ENCODE data around the gene METRN.

Gene METRN

DNA sequence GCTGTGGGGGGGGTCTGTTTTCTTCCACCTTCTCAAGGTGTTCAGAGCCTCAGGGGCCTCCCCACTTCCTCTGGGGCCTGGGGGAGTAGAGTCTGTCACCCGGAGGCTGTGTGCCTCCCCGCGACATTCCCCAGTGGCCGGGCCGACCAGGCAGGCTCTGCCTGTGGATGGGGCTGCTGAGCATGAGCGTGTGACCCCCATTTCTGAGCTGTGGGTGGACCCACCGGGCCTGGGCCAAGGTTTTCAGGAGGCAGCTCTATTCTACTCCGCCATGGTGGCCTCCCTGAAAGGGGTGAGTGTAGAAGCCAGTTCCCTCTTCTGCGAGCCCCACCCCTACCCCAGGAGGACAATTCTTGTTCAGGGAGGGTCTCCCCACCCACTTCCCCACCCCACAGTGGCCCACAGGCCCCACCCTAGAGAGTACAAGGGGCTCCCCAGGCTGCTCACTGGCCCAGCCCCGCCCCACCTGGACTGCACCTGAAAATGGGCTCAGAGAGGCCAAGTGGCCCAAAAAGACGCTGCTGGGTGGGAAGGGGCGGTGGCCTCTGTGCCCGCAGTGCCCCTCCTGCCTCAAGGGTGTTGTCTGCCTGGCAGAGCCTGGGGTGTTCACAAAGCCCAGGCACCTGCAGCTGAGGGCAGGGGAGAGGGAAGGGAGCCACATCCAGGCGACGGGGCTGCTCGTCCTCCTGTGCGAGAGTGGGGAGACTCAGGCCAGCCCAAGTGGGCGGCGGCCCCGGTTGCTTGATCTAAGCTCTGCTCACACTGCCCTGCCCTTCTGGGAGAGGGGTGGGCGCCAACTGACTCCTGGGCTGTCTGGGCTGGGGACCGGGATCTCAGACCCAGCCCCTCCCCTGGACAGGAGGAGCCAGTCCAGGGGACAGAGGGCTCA lies 47.0 kb downstream of the METRN start:
- no peak for DNase-seq

DNA sequence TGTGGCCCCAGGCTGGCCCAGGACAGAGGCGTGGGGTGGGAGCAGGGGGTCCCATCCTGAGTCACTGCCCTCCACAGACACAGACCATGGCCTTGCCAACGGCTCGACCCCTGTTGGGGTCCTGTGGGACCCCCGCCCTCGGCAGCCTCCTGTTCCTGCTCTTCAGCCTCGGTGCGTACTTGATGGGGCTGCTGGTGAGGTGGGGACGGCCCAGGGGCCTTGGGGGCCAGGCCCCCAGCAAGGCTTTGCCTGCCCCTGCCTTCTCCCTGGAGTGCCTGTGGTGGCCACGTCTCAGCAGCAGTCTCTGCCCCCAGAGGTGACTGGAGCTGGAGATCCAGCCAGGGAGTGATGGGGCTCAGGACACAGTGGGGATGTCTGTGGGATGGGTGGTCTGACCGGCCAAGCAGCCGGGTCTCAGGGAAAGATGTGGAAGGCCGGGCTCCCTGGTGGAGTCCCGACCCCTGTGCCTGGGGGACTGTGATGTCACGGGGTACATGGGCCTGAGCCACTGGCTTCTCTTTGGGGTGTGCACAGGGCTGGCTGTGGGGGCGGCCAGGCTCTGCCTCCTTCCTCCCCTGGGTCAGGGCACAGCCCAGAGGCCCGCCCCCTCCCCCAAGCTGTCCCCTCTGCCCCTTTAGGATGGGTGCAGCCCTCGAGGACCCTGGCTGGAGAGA lies 47.8 kb downstream of the METRN start:
- no peak for DNase-seq

DNA sequence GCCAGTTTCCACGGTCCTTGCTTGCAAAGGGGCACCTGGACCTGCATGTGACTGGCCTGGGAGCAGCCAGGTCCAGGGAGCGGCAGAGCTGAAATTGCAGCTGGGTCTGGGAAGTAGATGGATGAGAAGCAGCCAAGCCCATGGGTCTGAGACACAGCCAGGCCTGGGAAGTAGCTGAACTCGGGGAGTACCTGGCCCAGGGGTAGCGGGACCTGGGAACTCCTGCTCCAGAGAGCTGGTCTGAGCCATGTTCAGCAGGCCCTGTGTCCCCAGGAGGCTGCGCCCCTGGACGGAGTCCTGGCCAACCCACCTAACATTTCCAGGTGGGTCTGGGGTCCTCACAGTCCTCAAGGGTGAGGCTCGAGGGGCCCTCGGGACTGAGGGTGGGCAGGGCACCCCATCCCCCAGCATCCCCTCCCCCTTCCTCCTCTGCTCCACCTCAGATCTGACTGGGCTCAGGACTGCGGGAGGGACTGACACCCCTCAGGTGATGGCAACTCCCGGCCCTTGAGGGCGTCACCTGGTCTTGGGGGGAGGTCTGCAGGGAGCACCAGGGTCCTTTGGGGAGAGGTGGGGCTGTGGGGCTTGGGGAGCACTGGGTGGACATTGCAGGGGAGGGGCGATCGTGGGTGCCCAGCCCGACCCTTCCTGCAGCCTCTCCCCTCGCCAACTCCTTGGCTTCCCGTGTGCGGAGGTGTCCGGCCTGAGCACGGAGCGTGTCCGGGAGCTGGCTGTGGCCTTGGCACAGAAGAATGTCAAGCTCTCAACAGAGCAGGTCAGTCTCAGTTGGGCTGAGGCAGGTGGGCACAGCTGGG lies 48.7 kb downstream of the METRN start:
- no peak for DNase-seq

DNA sequence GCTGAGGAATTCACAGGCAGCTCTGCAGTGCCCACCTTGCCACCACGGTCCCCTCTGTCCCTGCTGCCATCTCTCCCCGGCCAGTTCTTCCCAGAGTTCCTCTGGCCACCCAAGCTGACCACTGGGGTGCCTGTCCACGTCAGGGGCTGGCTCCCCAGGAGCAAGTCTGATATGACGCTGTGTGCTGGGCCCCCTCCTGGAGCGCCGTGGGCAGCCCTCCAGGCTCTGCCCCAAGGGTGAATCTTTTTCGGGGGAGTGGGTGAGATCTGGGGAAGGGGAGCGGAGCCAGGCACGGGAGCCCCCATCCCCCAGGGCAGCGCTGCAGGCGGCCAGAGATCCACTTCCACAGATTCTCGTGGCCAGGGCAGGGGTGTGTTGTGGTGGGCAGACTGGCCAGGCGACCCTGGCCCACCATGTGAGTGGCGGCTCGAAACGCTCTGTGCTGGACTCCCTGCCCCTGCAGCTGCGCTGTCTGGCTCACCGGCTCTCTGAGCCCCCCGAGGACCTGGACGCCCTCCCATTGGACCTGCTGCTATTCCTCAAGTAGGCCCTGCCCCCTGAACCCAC lies 49.3 kb downstream of the METRN start:
- DNase-seq, result no peak

DNA sequence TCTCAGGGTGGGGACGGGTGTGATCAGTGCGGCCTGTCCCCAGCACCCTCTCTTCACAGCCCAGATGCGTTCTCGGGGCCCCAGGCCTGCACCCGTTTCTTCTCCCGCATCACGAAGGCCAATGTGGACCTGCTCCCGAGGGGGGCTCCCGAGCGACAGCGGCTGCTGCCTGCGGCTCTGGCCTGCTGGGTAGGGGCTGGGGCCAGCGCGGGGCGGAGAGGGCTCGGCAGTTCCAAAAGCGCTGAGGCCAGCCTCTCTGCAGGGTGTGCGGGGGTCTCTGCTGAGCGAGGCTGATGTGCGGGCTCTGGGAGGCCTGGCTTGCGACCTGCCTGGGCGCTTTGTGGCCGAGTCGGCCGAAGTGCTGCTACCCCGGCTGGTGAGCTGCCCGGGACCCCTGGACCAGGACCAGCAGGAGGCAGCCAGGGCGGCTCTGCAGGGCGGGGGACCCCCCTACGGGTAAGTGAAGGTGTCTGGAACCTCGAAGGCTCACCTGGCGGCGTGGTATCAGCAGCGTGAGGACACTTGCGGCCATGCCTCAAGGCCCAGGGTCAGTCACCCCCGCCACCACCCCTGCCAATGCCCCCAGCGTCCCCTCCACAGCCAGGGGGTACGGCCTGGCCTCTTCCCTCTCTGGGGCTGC lies 50.0 kb downstream of the METRN start:
- DNase-seq, result no peak

DNA sequence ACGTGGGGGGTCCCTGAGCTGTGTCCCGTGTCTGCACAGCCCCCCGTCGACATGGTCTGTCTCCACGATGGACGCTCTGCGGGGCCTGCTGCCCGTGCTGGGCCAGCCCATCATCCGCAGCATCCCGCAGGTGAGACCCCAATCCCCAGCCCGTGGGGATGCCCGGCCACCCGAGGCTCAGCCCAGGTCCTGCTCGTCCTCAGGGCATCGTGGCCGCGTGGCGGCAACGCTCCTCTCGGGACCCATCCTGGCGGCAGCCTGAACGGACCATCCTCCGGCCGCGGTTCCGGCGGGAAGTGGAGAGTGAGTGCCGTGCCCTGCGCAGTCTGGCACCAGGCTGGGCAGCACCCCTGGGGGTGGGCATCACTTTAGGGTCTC lies 50.6 kb downstream of the METRN start:
- no peak for DNase-seq

DNA sequence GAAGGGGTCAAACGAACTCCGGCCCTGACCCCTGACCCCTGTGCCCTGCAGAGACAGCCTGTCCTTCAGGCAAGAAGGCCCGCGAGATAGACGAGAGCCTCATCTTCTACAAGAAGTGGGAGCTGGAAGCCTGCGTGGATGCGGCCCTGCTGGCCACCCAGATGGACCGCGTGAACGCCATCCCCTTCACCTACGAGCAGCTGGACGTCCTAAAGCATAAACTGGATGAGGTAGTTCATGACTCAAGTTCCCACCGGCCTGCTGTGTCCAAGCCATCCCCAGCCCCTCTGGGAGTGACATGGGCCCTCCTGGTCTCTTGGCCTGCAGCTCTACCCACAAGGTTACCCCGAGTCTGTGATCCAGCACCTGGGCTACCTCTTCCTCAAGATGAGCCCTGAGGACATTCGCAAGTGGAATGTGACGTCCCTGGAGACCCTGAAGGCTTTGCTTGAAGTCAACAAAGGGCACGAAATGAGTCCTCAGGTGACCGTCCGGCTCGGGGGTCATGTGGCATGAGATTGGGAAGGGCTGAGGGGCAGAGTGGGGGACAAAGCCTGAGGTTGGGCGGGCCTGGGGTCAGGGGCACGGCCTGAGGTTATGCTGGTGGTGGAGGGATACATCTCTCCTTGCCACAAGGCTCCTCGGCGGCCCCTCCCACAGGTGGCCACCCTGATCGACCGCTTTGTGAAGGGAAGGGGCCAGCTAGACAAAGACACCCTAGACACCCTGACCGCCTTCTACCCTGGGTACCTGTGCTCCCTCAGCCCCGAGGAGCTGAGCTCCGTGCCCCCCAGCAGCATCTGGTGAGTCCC lies 51.3 kb downstream of the METRN start:
- no peak for DNase-seq

DNA sequence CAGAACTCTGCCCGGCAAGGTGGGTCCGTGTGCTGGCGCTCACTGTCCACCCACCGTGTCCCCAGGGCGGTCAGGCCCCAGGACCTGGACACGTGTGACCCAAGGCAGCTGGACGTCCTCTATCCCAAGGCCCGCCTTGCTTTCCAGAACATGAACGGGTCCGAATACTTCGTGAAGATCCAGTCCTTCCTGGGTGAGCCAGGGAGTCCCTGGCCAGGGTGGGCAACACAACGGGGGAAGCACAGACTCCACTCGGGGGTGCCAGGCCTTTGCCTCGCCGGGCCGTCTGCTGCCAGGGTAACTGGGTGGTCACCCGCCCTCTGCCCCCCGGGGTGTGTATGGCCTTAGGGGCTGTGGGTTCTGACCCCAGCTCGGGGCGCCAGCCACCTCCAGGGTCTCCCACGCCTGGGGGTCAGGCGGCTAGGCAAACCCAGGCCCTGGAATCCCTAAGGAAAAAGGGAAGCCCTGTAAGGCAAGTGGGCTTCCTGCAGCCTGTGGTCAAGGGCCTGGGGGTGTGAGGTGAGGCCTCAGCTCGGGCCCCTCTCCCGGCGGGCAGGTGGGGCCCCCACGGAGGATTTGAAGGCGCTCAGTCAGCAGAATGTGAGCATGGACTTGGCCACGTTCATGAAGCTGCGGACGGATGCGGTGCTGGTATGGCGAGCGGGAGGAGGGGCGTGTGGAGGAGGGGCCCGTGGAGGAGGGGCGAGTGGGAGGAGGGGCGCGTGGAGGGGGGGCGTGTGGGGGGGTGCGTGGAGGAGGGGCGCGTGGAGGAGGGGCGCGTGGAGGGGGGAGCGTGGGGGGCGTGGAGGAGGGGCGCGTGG lies 52.1 kb downstream of the METRN start:
- no peak for DNase-seq

DNA sequence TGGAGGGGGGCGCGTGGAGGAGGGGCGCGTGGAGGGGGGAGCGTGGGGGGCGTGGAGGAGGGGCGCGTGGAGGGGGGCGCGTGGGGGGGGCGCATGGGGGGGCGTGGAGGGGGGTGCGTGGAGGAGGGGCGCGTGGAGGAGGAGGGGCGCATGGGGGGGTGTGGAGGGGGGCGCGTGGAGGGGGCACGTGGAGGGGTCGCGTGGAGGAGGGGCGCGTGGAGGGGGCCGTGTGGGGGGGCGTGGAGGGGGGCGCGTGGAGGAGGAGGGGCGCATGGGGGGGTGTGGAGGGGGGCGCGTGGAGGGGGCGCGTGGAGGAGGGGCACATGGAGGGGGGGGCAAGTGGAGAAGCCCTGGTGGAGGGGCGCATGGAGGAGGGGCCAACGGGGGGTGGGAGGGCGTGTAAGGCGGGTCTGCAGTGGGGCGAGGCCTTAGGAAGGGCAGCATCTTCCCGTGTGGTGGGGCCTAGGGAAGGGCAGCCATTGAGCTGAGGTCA lies 52.9 kb downstream of the METRN start:
- no peak for DNase-seq

DNA sequence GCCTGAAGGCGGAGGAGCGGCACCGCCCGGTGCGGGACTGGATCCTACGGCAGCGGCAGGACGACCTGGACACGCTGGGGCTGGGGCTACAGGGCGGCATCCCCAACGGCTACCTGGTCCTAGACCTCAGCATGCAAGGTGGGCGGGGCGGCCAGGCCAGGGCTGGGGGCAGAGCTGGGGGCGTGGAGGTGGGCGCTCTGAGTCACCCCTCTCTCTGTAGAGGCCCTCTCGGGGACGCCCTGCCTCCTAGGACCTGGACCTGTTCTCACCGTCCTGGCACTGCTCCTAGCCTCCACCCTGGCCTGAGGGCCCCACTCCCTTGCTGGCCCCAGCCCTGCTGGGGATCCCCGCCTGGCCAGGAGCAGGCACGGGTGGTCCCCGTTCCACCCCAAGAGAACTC lies 53.5 kb downstream of the METRN start:
- DNase-seq, result no peak

All from CD4-positive, alpha-beta T cell treated with Interferon gamma for 1 hour (primary cell).